Fibroblast of lung (primary cell): ENCODE data around the gene EXOC3. TPM values are rescaled to one million over a fixed set of nuclear protein-coding genes. Genes with fewer than 3 reads are reported as not detected.

Experiments
- DNase-seq, 2 donors: peaks; one replicate each; pipeline versions ENCODE4 v3.0.0 to v3.0.0-alpha.2; 2010; ENCODE audit warnings: low read depth in 2 of 2
- H2AFZ ChIP-seq: 2 replicates; pipeline ENCODE4 v1.5.1; 2012; ENCODE audit warnings: low read length, control low read depth, inconsistent platforms
- H3K27ac ChIP-seq: 2 replicates; pipeline ENCODE4 v1.5.1; 2011; ENCODE audit warnings: low read length, control low read depth; ENCODE audit not compliant: insufficient read depth
- H3K27me3 ChIP-seq: 2 replicates; pipeline ENCODE4 v1.5.1; 2011; ENCODE audit warnings: mild to moderate bottlenecking, low read length; ENCODE audit not compliant: control insufficient read depth, insufficient read depth
- H3K36me3 ChIP-seq: 2 replicates; pipeline ENCODE4 v1.5.1; 2011; ENCODE audit warnings: low read length; ENCODE audit not compliant: control insufficient read depth, insufficient read depth
- H3K4me1 ChIP-seq: 2 replicates; pipeline ENCODE4 v1.5.1; 2011; ENCODE audit warnings: low read length; ENCODE audit not compliant: control insufficient read depth, insufficient read depth; ENCODE audit errors: extremely low read depth
- H3K4me2 ChIP-seq: 2 replicates; pipeline ENCODE4 v1.5.1; 2011; ENCODE audit warnings: low read length, control low read depth; ENCODE audit not compliant: insufficient read depth; ENCODE audit errors: extremely low read depth
- H3K4me3 ChIP-seq, 4 experiments: fragments of 200-600 bp in 1 of 4; sonication (generic) in 1 of 4; replicated peaks in 1 of 4; 2 replicates each; pipeline ENCODE4 v1.5.1; 2011 to 2016; ENCODE audit warnings: low read length in 4 of 4, low read depth in 3 of 4, mild to moderate bottlenecking in 3 of 4, control low read depth in 2 of 4, inconsistent platforms in 1 of 4, mixed read lengths in 1 of 4; ENCODE audit not compliant: insufficient read depth in 1 of 4; ENCODE audit errors: control extremely low read depth in 1 of 4
- H3K79me2 ChIP-seq: 2 replicates; pipeline ENCODE4 v1.5.1; 2012; ENCODE audit warnings: mild to moderate bottlenecking, low read length, inconsistent platforms; ENCODE audit not compliant: control insufficient read depth, insufficient read depth
- H3K9ac ChIP-seq: 2 replicates; pipeline ENCODE4 v1.5.1; 2011; ENCODE audit warnings: mild to moderate bottlenecking, low read length, control low read depth; ENCODE audit not compliant: insufficient read depth
- H3K9me3 ChIP-seq: 2 replicates; pipeline ENCODE4 v1.5.1; 2012; ENCODE audit warnings: low read depth, low read length; ENCODE audit not compliant: control insufficient read depth, insufficient read depth
- H4K20me1 ChIP-seq: 2 replicates; pipeline ENCODE4 v1.5.1; 2011; ENCODE audit warnings: low read length; ENCODE audit not compliant: control insufficient read depth, insufficient read depth; ENCODE audit errors: extremely low read depth
- CTCF ChIP-seq, 2 donors: IDR thresholded peaks in 1 of 2; conservative IDR thresholded peaks in 1 of 2; 1 replicate in 1 of 2; 2 replicates in 1 of 2; pipeline ENCODE4 v1.5.1; 2011 to 2012; ENCODE audit warnings: low read length in 2 of 2, control low read depth in 1 of 2, inconsistent platforms in 1 of 2, low read depth in 1 of 2, mild to moderate bottlenecking in 1 of 2
- EZH2 ChIP-seq: IDR thresholded peaks from 2 replicates; pipeline ENCODE4 v1.5.1; 2012; ENCODE audit warnings: low read length, control low read depth, mild to moderate bottlenecking; ENCODE audit errors: missing control alignments
- polyA plus RNA-seq, 2 donors: library from polyadenylated mRNA; depleted of rRNA in 1 of 2; stranded (reverse) in 1 of 2; unstranded in 1 of 2; fragments of >200 nt; gene quantifications; 2 replicates each; pipeline ENCODE4 v1.2.1, GENCODE V29; 2011 to 2012; ENCODE audit warnings: missing spikeins in 1 of 2
- total RNA-seq: library from RNA; depleted of rRNA; stranded (reverse); fragments of >200 nt; gene quantifications from 2 replicates; pipeline ENCODE4 v1.2.1, GENCODE V29; 2014

Gene EXOC3
- total and polyA plus RNA-seq, 2 donors (not counting 1 experiment from before 2014, with no cell fraction given): 19.9 to 34.5 TPM

GRCh38 chr5:494667-495255, 51.8 kb downstream of the EXOC3 start:
- H2AFZ ChIP-seq: no peak overlapping the region
- no peak overlapping the region for H3K4me2 ChIP-seq
- H3K9ac ChIP-seq: no peak overlapping the region
- no peaks in the 10 kb centered on the region for H3K79me2 ChIP-seq
- no peaks in the 10 kb centered on the region for H3K36me3 ChIP-seq
- H3K4me3 ChIP-seq: no peak overlapping the region
- no peaks in the 10 kb centered on the region for H3K9me3 ChIP-seq
- peaks cover 9% of the 10 kb centered on the region for H3K27me3 ChIP-seq
- no peaks in the 10 kb centered on the region for H3K4me1 ChIP-seq
- no peak overlapping the region for H3K27ac ChIP-seq
- no peak for TF ChIP-seq CTCF (conservative IDR thresholded peaks at IDR 0.05 in 1 of 2, IDR thresholded peaks at IDR 0.05 in 1 of 2; ENCODE audit: low read depth in 1 of 2, low read length in 2 of 2)
- H4K20me1 ChIP-seq: no peaks in the 10 kb centered on the region
- no peak for DNase-seq

GRCh38 chr5:496028-496427, 53.1 kb downstream of the EXOC3 start:
- Histone ChIP-seq H4K20me1 (no peaks in the 10 kb centered on the region), H3K27me3 (peaks cover 9% of the 10 kb centered on the region), H3K9ac (no peak overlapping the region), H3K36me3 (no peaks in the 10 kb centered on the region), H3K4me2 (no peak overlapping the region), H3K79me2 (no peaks in the 10 kb centered on the region), H3K27ac (no peak overlapping the region), H3K4me3 (no peak overlapping the region), H2AFZ (no peak overlapping the region), H3K9me3 (no peaks in the 10 kb centered on the region), H3K4me1 (no peaks in the 10 kb centered on the region)
- TF ChIP-seq EZH2 (no peak), CTCF (conservative IDR thresholded peaks at IDR 0.05 in 1 of 2, IDR thresholded peaks at IDR 0.05 in 1 of 2; ENCODE audit: low read depth in 1 of 2, low read length in 2 of 2) (no peak)
- DNase-seq: no peak

GRCh38 chr5:497090-497700, 54.2 kb downstream of the EXOC3 start:
- no peak overlapping the region for H3K4me2 ChIP-seq
- no peak overlapping the region for H3K4me3 ChIP-seq
- peaks cover 9% of the 10 kb centered on the region for H3K27me3 ChIP-seq
- H4K20me1 ChIP-seq: no peaks in the 10 kb centered on the region
- H2AFZ ChIP-seq: no peak overlapping the region
- no peaks in the 10 kb centered on the region for H3K79me2 ChIP-seq
- DNase-seq: no peak
- TF ChIP-seq EZH2 (no peak), CTCF (conservative IDR thresholded peaks at IDR 0.05 in 1 of 2, IDR thresholded peaks at IDR 0.05 in 1 of 2; ENCODE audit: low read depth in 1 of 2, low read length in 2 of 2) (no peak)
- no peak overlapping the region for H3K9ac ChIP-seq
- H3K27ac ChIP-seq: no peak overlapping the region
- no peaks in the 10 kb centered on the region for H3K9me3 ChIP-seq
- H3K36me3 ChIP-seq: no peaks in the 10 kb centered on the region
- no peaks in the 10 kb centered on the region for H3K4me1 ChIP-seq
